Liver (tissue), 9 donors: ENCODE data around the gene PBOV1. TPM values are rescaled to one million over a fixed set of nuclear protein-coding genes. Genes with fewer than 3 reads are reported as not detected.

ENCODE experiments used
- DNase-seq: peaks from one replicate; pipeline ENCODE4 v3.0.0-alpha.2; 2017; ENCODE audit warnings: low spot score
- H3K27ac ChIP-seq, 2 donors: one replicate each; pipeline ENCODE4 v1.7.0; 2013; ENCODE audit warnings: inconsistent platforms in 2 of 2, low read length in 2 of 2, control low read depth in 1 of 2, low read depth in 1 of 2, mild to moderate bottlenecking in 1 of 2
- H3K27me3 ChIP-seq, 4 donors: one replicate each; pipeline versions ENCODE4 v1.6.1 to v1.7.0; 2013; ENCODE audit warnings: low read length in 3 of 4, inconsistent platforms in 1 of 4, mild to moderate bottlenecking in 1 of 4, moderate library complexity in 1 of 4; ENCODE audit not compliant: control insufficient read depth in 4 of 4, insufficient read depth in 4 of 4
- H3K36me3 ChIP-seq, 4 donors: one replicate each; pipeline versions ENCODE4 v1.6.1 to v1.7.0; 2013; ENCODE audit warnings: low read length in 3 of 4, mild to moderate bottlenecking in 3 of 4, low read depth in 1 of 4, moderate library complexity in 1 of 4; ENCODE audit not compliant: control insufficient read depth in 4 of 4, insufficient read depth in 3 of 4
- H3K4me1 ChIP-seq, 4 donors: one replicate each; pipeline versions ENCODE4 v1.6.1 to v1.7.0; 2013; ENCODE audit warnings: low read length in 3 of 4, mild to moderate bottlenecking in 3 of 4, moderate library complexity in 1 of 4; ENCODE audit not compliant: control insufficient read depth in 4 of 4, insufficient read depth in 4 of 4
- H3K4me3 ChIP-seq, 3 donors: one replicate each; pipeline versions ENCODE4 v1.6.1 to v1.7.0; 2013; ENCODE audit warnings: low read length in 3 of 3, control low read depth in 1 of 3, low read depth in 1 of 3, mild to moderate bottlenecking in 1 of 3
- H3K9ac ChIP-seq, 2 donors: one replicate each; pipeline ENCODE4 v1.7.0; 2013; ENCODE audit warnings: low read length in 2 of 2, mild to moderate bottlenecking in 2 of 2, moderate library complexity in 2 of 2, control low read depth in 1 of 2, low read depth in 1 of 2
- H3K9me3 ChIP-seq, 4 donors: one replicate each; pipeline versions ENCODE4 v1.6.1 to v1.7.0; 2013; ENCODE audit warnings: low read length in 3 of 4; ENCODE audit not compliant: control insufficient read depth in 4 of 4
- EGR1 ChIP-seq, 2 donors: IDR thresholded peaks; 2 replicates each; pipeline ENCODE4 v1.6.1; 2016 to 2018; ENCODE audit warnings: antibody characterized with exemption in 2 of 2, low read depth in 2 of 2
- FOXA2 ChIP-seq: IDR thresholded peaks from 2 replicates; pipeline ENCODE4 v1.6.1; 2016; ENCODE audit warnings: antibody characterized with exemption
- GABPA ChIP-seq, 2 donors: IDR thresholded peaks in 1 of 2; conservative IDR thresholded peaks in 1 of 2; 2 replicates each; pipeline ENCODE4 v1.6.1; 2016; ENCODE audit warnings: antibody characterized with exemption in 2 of 2, mild to moderate bottlenecking in 1 of 2, moderate library complexity in 1 of 2
- HNF4A ChIP-seq, 2 donors: conservative IDR thresholded peaks; 2 replicates each; pipeline ENCODE4 v1.6.1; 2016; ENCODE audit warnings: antibody characterized with exemption in 2 of 2, mild to moderate bottlenecking in 2 of 2
- HNF4G ChIP-seq: IDR thresholded peaks from 2 replicates; pipeline ENCODE4 v1.6.1; 2016; ENCODE audit warnings: antibody characterized with exemption
- JUND ChIP-seq, 2 donors: IDR thresholded peaks; 2 replicates each; pipeline ENCODE4 v1.6.1; 2016; ENCODE audit warnings: antibody characterized with exemption in 2 of 2
- NR2F2 ChIP-seq: IDR thresholded peaks from 2 replicates; pipeline ENCODE4 v1.6.1; 2016; ENCODE audit warnings: antibody characterized with exemption
- RAD21 ChIP-seq, 2 donors: IDR thresholded peaks; 2 replicates each; pipeline ENCODE4 v1.6.1; 2016; ENCODE audit warnings: antibody characterized with exemption in 2 of 2, mild to moderate bottlenecking in 2 of 2
- SP1 ChIP-seq: IDR thresholded peaks from 2 replicates; pipeline ENCODE4 v1.6.1; 2018; ENCODE audit warnings: antibody characterized with exemption, mild to moderate bottlenecking
- TAF1 ChIP-seq: conservative IDR thresholded peaks from 2 replicates; pipeline ENCODE4 v1.6.1; 2016; ENCODE audit warnings: antibody characterized with exemption, mild to moderate bottlenecking
- WGBS: extraction: QIAGEN DNeasy Blood & Tissue Kit; methylation state at CpG from one replicate; pipeline ENCODE4 v1.1.7; 2013; 5-methylcytosine and 5-hydroxymethylcytosine counted together
- polyA plus RNA-seq, 2 donors: library from polyadenylated mRNA; stranded (reverse) in 1 of 2; unstranded in 1 of 2; fragments of 200-250 nt in 1 of 2; fragments of >200 nt in 1 of 2; fragmentation: Nextera tagmentation in 1 of 2; extraction: Ambion mirVana in 1 of 2; gene quantifications; one replicate each; pipeline versions ENCODE4 v1.2.1 to v1.2.3, GENCODE V29; 2013 to 2015
- total RNA-seq, 2 donors: library from RNA; depleted of rRNA; stranded (reverse); fragments of >200 nt; gene quantifications; one replicate each; pipeline ENCODE4 v1.2.3, GENCODE V29; 2014
- TF ChIP-seq, protein P1 (sequence below): IDR thresholded peaks from 2 replicates; pipeline ENCODE4 v1.6.1; 2016; ENCODE audit warnings: antibody characterized with exemption, mild to moderate bottlenecking
- TF ChIP-seq, protein P2 (sequence below): IDR thresholded peaks from 2 replicates; pipeline ENCODE4 v1.6.1; 2016; ENCODE audit warnings: antibody characterized with exemption
- TF ChIP-seq, protein P3 (sequence below): IDR thresholded peaks from 2 replicates; pipeline ENCODE4 v1.6.1; 2016; ENCODE audit warnings: antibody characterized with exemption
- TF ChIP-seq, protein P4 (sequence below): IDR thresholded peaks from 2 replicates; pipeline ENCODE4 v1.6.1; 2016; ENCODE audit warnings: antibody characterized with exemption
- TF ChIP-seq, protein P5 (sequence below): fragments of 150-350 bp; IDR thresholded peaks from 2 replicates; pipeline ENCODE4 v1.5.1; 2017; ENCODE audit warnings: improper control_type of control experiment, low read depth, low read length; ENCODE audit not compliant: missing input control
- donor health status: healthy.
- donor health status: healthy.
- donor health status: healthy.
- donor health status: healthy.
- donor health status: healthy.

PBOV1 gene
- total and polyA plus RNA-seq, 4 donors, result not detected

DNA sequence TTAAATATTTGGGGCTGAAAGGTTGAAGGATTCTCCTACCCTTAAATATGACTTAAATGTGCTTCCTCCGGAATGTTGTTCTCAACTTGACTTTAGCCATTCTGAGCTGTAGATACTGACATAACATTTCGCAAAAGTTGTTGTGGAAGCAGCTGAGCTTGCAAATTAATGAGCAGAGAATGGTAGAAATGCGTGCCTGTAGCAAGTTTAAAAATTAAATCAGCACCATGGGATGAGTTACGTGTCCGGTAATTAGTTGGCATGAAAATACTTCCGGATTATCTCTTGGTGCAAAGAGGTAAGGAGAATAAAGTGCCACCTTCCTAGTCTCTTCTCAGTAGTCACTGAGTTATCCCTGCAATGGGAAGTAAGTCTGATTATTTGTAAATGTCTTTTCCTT lies 23.6 kb upstream of the PBOV1 start:
- DNase-seq, result no peak
- Histone ChIP-seq H3K4me3 (no peak overlapping the region), H3K9ac (no peak overlapping the region), H3K27me3 (no peaks in the 10 kb centered on the region), H3K4me1 (no peaks in the 10 kb centered on the region), H3K9me3 (no peaks in the 10 kb centered on the region), H3K27ac (no peak overlapping the region), H3K36me3 (no peaks in the 10 kb centered on the region)
- TF ChIP-seq EGR1 (IDR thresholded peaks at IDR 0.05; ENCODE audit: low read depth in 2 of 2) (no peak), JUND (IDR thresholded peaks at IDR 0.05) (no peak)
- 94% methylated on average over 6 of the region's 6 CpGs for WGBS

DNA sequence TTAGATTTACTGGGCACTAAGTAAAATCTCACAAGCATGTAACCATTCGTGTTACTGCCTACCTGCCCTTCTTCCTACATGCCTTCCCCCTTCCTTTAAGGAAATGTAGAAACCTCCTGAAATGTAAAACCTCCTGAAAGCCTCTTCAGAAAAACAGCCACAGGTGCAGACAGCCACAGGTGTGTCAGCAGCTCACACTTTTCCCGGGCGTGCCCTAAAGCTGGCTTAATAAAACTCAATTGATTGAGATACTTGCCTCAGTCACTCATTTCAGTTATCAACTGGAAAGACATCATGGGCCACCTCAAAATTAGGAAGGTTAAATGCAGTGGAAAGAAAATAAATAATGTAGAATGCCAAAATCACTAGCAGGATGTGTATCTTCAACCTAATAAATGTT lies 23.1 kb upstream of the PBOV1 start:
- H3K9me3 ChIP-seq, result no peaks in the 10 kb centered on the region
- 90% methylated on average over 3 of the region's 3 CpGs for WGBS

More for the DNA sequence above, 23.1 kb upstream of the PBOV1 start:
- no peaks in the 10 kb centered on the region for H3K36me3 ChIP-seq
- H3K4me3 ChIP-seq, result no peak overlapping the region
- TF ChIP-seq, protein P1, sequence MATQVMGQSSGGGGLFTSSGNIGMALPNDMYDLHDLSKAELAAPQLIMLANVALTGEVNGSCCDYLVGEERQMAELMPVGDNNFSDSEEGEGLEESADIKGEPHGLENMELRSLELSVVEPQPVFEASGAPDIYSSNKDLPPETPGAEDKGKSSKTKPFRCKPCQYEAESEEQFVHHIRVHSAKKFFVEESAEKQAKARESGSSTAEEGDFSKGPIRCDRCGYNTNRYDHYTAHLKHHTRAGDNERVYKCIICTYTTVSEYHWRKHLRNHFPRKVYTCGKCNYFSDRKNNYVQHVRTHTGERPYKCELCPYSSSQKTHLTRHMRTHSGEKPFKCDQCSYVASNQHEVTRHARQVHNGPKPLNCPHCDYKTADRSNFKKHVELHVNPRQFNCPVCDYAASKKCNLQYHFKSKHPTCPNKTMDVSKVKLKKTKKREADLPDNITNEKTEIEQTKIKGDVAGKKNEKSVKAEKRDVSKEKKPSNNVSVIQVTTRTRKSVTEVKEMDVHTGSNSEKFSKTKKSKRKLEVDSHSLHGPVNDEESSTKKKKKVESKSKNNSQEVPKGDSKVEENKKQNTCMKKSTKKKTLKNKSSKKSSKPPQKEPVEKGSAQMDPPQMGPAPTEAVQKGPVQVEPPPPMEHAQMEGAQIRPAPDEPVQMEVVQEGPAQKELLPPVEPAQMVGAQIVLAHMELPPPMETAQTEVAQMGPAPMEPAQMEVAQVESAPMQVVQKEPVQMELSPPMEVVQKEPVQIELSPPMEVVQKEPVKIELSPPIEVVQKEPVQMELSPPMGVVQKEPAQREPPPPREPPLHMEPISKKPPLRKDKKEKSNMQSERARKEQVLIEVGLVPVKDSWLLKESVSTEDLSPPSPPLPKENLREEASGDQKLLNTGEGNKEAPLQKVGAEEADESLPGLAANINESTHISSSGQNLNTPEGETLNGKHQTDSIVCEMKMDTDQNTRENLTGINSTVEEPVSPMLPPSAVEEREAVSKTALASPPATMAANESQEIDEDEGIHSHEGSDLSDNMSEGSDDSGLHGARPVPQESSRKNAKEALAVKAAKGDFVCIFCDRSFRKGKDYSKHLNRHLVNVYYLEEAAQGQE, result no peak
- no peak for TF ChIP-seq EGR1 (IDR thresholded peaks at IDR 0.05; ENCODE audit: low read depth in 2 of 2)
- no peak for TF ChIP-seq HNF4G
- TF ChIP-seq FOXA2, result no peak
- TF ChIP-seq, protein P2, sequence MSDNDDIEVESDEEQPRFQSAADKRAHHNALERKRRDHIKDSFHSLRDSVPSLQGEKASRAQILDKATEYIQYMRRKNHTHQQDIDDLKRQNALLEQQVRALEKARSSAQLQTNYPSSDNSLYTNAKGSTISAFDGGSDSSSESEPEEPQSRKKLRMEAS, result no peak
- TF ChIP-seq, protein P3, sequence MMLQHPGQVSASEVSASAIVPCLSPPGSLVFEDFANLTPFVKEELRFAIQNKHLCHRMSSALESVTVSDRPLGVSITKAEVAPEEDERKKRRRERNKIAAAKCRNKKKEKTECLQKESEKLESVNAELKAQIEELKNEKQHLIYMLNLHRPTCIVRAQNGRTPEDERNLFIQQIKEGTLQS, result no peak
- no peak for TF ChIP-seq JUND (IDR thresholded peaks at IDR 0.05)
- TF ChIP-seq, protein P4, sequence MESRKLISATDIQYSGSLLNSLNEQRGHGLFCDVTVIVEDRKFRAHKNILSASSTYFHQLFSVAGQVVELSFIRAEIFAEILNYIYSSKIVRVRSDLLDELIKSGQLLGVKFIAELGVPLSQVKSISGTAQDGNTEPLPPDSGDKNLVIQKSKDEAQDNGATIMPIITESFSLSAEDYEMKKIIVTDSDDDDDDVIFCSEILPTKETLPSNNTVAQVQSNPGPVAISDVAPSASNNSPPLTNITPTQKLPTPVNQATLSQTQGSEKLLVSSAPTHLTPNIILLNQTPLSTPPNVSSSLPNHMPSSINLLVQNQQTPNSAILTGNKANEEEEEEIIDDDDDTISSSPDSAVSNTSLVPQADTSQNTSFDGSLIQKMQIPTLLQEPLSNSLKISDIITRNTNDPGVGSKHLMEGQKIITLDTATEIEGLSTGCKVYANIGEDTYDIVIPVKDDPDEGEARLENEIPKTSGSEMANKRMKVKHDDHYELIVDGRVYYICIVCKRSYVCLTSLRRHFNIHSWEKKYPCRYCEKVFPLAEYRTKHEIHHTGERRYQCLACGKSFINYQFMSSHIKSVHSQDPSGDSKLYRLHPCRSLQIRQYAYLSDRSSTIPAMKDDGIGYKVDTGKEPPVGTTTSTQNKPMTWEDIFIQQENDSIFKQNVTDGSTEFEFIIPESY, result no peak
- TF ChIP-seq HNF4A (conservative IDR thresholded peaks at IDR 0.05), result no peak
- no peak for TF ChIP-seq GABPA (IDR thresholded peaks at IDR 0.05 in 1 of 2, conservative IDR thresholded peaks at IDR 0.05 in 1 of 2)
- no peak for TF ChIP-seq SP1
- TF ChIP-seq, protein P5, sequence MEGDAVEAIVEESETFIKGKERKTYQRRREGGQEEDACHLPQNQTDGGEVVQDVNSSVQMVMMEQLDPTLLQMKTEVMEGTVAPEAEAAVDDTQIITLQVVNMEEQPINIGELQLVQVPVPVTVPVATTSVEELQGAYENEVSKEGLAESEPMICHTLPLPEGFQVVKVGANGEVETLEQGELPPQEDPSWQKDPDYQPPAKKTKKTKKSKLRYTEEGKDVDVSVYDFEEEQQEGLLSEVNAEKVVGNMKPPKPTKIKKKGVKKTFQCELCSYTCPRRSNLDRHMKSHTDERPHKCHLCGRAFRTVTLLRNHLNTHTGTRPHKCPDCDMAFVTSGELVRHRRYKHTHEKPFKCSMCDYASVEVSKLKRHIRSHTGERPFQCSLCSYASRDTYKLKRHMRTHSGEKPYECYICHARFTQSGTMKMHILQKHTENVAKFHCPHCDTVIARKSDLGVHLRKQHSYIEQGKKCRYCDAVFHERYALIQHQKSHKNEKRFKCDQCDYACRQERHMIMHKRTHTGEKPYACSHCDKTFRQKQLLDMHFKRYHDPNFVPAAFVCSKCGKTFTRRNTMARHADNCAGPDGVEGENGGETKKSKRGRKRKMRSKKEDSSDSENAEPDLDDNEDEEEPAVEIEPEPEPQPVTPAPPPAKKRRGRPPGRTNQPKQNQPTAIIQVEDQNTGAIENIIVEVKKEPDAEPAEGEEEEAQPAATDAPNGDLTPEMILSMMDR, result no peak
- no peak for TF ChIP-seq RAD21 (IDR thresholded peaks at IDR 0.05)
- TF ChIP-seq TAF1, result no peak
- TF ChIP-seq NR2F2, result no peak
- H3K27ac ChIP-seq, result no peak overlapping the region
- DNase-seq, result no peak
- peaks cover 0 to under 1% (median 0%) of the 10 kb centered on the region in 4 donors for H3K4me1 ChIP-seq
- H3K9ac ChIP-seq, result no peak overlapping the region
- H3K27me3 ChIP-seq, result no peaks in the 10 kb centered on the region
